Measurements from ENCODE around the gene NAALADL1.

GRCh38 chr11:65100674-65101350 lies 42.5 kb upstream of the NAALADL1 start:
- TF ChIP-seq CTCF (IDR thresholded peaks at IDR 0.05) (no peak), POLR2AphosphoS5 (IDR thresholded peaks at IDR 0.05; ENCODE audit: low read depth, low read length) (no peak)
